GM21619 (cell line): ENCODE data around the gene PPCDC.

Source experiments
- ATAC-seq: cut with Tn5 transposase; IDR thresholded peaks from one replicate; pipeline ENCODE4 v1.9.1; 2021; ENCODE audit not compliant: unreplicated experiment

PPCDC gene

DNA sequence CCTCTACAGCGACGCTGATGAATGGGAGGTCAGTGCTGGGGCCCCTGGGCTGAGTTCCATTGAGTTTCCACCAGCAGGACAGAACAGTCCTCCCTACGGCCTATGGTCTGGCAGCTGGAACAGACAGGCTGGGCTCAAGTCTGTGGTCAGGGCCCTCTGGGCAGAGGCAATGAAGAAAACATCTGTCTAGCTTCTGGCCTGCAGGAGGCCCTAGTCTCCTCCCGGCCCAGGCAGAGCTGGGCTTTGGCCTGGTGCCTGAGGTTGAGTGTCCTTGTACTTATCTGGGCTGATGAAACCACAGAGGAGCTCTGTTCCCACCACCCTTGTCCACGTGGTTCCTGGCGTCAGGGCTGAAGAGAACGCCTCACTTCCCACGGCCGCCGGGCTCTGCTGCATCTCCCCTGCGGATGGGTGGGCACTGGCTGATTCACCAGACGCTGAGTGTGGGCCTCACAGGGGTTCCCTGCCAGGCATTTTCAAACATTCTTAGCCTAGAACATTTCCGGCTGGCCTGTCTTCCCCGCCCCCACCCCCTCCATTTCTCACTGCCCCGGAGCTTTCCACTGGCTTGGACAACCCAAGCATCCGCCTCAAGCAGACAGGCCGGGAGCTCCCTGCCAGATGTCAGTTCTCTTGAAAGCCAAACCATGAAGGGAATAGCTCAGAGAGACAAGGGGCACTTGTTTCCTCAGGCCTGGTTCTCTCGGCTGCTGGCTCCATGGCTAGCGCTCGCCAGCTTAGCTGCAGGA, 20.3 kb downstream of the PPCDC start:
- ATAC-seq, result peak; percentile 23

DNA sequence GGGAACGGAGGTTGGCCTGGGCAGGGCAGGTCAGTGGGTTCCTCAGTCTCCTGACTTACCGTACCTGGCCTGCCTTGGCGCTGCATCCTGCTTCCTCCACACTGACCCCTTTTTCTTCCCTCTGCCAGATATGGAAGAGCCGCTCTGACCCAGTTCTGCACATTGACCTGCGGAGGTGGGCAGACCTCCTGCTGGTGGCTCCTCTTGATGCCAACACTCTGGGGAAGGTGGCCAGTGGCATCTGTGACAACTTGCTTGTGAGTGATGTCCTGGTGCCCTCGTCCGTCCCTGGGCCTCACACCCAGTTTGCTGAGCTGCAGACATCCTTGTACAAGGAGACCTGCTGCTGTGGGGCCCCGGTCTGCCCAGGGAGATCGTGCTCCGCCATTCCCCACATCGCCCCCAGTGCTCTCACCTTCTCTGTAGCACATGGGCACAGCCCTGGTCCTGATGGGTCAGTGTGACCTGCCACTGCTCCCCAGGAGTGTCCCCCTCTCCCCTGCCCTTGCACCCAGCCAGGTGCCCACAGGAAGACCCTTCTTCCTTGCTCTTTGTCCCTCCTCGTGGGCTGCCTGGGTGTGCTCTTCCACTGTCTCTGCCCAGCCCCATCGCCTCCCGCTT, 21.0 kb downstream of the PPCDC start:
- ATAC-seq, result no peak

DNA sequence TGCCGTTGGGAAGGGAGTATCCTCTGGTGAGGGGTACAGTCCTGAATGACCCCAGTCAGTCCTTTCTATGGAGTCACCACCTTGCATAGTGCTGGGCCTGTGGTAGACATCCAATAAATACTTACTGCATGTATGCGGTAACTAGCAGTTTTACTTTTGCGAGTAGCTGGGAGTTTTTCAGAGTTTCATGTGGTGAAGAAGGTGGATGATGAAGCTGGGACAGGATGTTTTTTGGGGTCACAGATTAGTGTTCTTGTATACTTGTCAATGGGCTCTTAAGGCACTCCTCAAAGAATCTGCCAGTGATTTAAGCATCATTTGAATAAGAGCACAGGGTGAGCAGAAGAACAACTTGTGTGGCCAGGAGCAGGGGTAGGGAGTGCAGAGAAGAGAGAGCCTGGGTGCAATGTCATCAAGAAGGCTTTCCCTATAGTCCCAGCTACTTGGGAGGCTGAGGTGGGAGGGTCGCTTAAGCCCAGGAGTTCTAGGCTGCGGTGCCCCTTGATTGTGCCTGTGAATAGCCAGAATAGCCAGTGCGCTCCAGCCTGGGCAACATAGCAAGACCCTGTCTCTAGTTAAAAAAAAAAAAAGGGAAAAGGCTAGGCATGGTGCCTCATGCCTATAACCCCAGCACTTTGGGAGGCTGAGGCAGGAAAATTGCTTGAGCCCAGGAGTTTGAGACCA, 22.1 kb downstream of the PPCDC start:
- ATAC-seq, result no peak

DNA sequence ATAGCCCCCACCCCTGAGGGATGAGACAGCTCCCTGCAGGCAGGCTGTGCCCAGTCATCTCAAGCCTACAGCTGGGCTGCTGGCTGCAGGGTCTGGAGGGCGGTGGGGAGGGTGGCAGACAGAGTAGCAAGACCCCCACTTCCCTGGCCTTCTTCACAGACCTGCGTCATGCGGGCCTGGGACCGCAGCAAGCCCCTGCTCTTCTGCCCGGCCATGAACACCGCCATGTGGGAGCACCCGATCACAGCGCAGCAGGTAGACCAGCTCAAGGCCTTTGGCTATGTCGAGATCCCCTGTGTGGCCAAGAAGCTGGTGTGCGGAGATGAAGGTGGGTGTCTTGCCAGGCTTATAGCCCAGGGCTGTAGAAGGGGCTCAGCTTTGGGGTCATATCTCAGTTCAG, 25.0 kb downstream of the PPCDC start:
- ATAC-seq, result no peak

DNA sequence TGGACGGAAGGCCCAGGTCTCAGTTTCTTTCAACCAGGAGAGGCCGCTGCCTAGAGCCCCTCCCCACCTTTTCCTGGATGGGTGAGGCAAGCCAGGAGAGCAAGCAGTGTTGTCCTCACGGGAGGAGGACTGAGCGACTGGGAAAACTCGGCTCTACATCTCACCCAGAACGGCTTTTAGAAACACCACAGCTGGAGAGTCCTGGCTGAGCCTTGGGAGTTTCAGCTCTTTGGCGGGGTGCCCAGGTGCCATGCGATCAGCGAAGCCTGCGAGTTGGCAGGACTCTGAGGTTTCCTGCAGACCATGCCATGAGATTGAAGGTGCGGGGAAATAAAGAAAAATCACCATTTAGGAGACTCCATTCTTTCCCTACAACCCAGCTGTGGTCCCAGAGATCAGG, 26.0 kb downstream of the PPCDC start:
- no peak for ATAC-seq

DNA sequence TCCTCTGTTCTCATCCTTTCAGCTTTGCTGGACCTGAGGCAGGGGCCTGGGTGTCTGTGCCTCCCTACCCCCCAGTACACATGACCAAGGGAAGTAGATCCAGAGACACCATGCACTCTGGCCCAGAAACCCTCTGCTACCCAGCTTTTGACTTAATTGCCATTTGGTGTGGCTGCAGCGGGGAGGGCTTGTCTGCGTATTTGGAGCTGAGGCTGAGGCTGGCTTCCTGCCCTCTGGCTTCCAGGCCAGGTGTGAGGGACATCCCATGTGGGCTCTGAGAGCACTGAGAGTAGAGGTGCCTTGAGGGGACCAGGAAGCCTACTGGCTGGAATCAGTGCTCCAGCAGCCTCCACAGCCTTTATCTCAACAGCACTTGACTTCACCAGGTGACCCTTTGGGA, 26.9 kb downstream of the PPCDC start:
- no peak for ATAC-seq

DNA sequence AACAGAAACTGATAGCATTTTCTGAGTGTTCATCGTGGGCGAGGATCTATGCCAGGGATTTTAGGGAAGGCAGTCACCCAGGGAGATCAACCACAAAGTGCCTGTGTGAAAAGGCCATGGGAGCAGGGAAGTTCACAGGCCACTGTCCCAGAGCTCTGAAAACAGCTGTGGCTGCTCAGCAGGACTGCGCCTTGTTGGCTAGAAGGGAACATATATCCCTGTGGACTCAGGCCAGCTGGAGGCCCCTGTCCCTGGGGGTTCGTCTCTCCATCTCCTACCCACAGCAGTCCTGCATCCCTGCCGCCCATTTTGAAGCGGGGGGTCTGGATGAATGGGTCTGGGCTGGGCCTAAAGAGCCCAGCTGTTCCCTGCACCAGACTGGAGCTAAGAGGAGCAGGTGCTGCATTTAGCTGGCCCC, 27.8 kb downstream of the PPCDC start:
- no peak for ATAC-seq

DNA sequence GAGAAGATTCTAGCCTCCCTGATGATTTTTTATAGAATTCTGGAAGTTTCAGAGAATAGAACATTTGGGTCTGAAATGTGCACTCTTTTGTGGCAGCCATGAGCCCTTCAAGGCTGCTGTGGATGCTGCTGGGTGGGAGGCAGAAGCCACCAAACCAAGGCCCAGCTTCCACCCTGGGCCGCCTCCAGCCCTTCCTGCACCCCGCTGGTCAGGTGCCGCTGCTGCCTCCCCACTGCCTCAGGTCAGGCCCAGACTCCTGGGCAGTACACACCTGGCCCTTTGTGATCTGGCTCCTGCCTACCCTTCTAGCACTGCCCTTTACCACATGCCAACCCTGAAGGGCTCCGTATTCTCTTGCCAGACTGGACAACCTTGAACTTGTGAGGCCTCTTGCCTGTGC, 28.3 kb downstream of the PPCDC start:
- no peak for ATAC-seq

DNA sequence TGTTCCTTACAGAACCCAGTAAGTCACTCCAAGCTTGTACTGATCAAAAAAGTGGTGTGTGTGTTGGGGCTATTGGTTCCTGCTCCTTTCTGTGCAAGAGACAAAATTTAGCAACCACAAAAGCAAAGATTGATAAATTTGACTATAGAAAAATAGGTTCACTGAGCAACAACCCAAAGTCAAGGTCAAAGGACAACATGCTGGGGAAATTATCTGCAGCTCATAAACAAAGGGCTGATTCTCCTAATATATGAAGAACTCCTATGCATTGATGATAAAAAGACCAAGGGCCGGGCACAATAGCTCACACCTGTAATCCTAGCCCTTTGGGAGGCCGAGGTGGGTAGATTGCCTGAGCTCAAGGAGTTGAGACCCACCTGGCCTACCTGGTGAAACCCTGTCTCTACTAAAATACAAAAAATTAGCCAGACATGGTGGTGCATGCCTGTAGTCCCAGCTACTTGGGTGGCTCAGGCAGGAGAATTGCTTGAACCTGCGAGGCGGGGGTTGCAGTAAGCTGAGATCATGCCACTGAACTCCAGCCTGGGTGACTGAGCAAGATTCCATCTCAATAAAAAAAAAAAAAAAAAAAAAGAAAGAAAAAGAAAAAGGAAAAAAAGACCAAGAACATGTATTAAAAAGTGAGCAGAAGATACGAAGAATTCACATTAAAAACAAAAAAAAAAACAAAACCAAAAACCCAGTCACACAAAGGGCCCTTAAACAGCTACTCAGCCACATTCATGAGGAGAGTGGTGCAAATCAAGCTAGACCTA, 29.8 kb downstream of the PPCDC start:
- ATAC-seq, result no peak

DNA sequence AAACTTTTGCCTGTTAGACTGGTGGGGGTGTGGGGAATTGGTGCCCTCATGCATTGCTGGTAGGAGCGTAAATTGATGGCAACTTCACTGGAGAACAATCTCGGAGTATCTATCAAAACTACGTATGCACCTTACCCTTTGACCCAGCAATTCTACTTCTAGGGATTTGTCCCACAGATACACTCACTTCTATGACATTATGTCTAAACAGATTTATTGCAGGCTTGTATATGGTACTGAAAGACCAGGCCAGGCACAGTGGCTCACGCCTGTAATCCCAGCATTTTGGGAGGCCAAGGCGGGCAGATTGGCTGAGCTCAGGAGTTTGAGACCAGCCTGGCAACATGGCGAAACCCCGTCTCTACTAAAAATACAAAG, 30.3 kb downstream of the PPCDC start:
- ATAC-seq, result no peak

DNA sequence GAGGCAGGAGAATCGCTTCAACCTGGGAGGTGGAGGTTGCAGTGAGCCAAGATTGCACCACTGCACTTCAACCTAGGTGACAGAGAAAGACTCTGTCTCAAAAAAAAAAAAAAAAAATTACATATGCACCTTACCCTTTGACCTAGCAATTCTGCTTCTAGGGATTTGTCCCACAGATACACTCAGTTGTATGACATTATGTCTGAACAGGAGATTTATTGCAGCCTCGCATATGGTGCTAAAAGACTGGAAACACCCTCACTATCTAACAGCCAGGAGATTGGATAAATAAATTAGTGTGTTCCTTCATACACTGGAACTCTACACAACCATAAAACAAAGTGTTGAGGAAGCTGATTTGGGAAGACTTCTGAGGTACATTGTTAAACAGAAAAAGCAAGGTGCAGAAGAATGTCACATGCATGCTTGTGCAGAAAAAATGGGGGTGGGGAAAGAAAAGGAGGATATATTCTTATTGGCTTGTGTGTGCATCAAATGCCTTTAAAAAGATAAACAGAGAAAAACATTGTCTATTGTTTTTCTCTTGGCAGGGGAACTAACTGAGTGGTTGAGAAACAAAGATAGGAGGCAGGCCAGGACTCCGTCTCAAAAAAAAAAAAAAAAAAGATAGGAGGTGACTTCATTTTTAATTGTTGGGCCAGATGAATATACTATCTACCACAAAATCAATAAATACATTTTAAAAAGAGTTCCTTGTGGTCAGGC, 30.9 kb downstream of the PPCDC start:
- ATAC-seq, result no peak

DNA sequence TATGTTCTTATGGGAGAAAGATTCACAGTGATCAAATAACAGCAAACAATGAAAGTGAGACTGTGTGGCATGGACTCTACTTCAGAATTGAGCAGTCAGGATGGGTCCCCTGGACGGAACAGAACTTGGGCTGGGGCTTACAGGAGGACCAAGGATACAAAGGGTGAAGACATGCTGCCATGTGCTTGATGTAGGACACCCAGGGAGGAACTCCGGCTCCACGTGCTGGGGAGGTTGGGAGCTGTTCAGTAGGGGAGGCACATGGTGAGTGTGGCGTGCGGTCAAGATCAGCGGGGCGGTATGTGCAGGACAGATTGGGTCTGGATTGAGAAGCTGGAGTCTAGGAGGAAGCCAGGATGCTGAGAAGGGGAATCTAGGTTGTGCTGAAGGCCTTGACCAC, 32.6 kb downstream of the PPCDC start:
- ATAC-seq, result no peak

DNA sequence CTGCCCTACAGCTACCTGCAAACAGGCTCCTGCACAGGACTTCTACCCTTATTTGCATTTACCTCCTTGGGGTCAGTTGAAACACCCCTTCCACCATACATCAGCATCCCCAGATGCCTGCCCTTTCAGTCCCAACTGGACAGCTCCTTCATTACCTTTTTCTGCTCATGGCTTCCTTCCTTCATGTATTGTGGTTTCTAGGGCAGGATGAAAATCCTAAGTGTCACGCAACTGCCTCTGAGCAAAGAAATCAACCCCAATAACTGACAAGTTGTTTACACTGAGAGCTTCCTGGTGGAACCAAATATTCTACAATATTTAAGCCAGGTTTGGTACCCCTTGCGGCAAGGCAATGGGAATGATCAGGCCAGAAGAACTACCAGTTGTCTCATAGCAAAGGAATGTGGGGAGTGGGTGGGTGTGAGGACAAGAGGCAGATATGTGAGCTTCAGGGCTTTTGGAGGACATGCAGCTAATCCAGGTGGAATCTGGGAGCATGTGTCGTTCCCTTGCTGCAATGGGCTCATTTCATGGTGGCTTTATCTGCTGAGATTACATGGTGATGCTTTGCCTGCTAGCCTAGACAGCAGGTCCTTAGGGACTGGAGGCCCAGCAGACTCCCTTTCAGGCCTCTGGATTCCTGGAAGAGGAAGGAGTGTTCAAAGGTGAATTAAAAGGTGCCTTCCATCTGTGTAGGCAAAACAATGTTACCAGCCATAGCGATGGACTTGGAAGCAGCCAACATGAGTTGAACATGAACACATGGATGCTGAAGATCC, 34.9 kb downstream of the PPCDC start:
- no peak for ATAC-seq

DNA sequence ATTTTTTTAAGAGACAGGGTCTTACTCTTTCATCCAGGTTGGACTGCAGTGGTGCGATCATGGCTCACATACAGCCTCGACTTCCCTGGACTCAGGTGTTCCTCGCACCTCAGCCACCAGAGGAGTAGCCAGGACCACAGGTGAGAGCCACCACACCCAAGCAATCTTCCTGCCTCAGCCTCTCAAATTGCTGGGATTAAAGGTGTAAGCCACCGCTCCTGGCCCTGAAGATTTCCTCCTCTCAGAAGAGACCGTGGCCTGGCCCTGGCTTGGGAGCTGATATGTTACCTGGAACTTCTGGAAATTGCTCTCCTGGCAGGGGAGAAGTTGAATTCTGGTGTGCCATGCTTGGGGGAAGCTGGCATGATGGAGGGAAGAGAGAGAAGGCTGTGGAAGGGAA, 36.2 kb downstream of the PPCDC start:
- no peak for ATAC-seq

DNA sequence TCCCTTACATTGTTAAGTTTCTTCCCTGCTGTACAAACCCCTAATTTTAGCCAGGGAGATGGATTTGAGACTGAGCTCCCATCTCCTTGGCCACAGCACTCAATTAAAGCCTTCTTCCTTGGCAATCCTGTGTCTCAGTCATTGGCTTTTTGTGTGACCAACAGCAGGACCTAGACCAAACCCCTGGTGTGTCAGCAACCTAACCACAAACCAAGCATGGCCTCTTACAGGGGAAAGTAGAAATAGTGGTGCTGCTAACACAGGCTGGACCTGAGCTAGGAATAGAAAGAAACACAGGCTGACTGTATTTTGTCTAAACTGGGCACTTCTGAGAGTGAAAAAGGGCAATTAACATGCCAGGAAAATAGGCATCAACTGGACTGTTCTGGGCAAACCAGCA, 37.9 kb downstream of the PPCDC start:
- ATAC-seq, result peak; percentile 69

DNA sequence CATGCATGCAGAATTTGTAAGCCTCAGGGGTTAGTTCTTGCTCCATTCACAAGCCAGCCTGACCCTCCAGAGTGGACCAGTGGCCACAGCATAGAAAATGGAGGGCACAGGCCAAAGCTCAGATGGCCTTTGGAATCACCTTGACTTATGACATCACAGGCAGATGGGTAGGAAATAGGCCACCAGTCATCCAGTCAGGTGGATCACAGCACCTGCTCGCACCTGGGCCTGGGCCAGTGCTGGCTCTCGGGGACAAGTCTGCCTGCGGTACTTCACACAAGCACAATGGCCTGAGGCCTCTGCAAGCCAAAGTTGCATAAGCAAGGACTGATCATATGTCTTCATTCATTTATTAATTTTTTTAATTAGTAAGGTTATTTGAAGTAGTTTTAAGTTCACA, 39.3 kb downstream of the PPCDC start:
- ATAC-seq, result no peak

DNA sequence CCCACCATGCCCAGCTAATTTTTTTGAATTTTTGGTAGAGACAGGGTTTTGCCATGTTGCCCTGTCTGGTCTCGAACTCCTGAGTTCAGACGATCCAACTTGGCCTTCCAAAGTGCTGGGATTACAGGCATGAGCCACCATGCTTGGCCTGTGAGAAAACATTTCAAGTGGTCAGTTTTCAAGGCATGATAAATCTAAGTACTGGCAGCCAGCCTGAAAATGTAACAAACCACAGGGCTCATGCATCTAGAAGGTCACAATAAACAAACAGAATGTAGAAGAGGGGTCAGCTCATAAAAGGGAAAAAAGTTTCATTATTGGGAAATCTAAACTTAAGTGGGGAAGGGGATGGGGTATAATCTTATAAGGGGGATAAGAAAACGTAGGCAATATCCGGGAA, 39.9 kb downstream of the PPCDC start:
- no peak for ATAC-seq

DNA sequence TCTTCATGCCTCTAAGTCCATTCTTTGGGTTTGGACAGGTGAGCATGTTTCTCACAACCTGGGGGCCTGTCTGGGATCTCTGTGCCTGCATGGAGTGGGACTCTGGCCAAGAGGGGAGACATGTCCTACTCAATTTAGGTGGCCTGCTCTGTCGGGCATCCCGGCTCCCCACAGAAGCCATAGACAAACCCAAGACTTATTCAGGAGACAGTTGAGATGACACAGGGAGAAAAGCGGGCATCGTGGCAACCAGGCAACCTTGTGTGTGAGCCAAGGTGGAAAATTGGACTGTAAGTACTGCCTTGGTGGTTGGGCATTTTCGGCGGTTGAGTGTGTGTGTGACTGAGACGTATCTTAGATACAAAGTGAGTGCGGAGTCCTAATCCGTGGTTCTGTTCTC, 40.5 kb downstream of the PPCDC start:
- ATAC-seq, result no peak

DNA sequence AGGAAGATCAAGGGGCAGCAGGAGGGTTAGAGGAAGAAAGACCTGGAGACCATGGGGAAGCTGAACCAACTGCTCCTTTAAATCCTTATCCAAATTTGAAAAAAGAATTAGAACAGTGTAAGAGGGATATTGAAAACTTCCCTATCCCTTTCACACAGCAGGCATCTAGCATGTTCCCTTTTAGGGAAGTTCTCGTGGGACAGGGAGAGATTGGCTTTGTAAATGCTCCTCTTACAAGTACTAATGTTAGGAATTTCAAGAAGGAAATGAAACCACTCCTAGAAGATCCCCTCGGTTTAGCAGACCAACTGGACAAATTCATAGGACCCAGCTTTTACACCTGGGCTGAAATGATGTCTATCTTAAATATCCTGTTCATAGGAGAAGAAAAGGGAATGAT, 41.5 kb downstream of the PPCDC start:
- no peak for ATAC-seq

DNA sequence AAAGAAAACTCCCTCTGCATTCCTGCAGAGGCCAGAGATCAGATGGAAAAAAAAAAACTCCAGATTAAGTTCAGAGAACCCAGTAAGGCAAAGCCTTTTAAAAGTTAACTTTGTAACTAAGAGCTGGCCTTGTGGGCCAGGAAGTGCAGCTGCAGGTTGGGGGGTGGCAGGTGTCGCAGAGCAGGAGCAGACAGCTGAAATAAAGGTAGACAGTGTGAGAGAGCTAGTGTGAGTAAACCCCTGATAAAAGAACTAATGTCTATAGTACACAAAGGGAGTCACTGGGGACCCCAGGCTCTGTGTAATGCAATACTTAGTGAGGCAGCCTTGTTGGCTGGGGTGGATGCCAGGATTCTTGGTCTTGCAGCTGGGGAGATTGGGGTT, 42.1 kb downstream of the PPCDC start:
- no peak for ATAC-seq
